Vagina (tissue), 2 donors: Measurements from ENCODE around the gene ITGA11.
A peak's percentile ranks its signal among the peaks of the same experiment; 100 is the strongest.

ENCODE experiments used
- CTCF ChIP-seq, 3 experiments: fragments of 450-650 bp in 2 of 3; fragments of 200-600 bp in 1 of 3; sonication (generic) in 1 of 3; IDR thresholded peaks; one replicate each; pipeline ENCODE4 v1.5.1; 2017 to 2019; ENCODE audit warnings: antibody characterized with exemption in 3 of 3, mild to moderate bottlenecking in 2 of 3, moderate library complexity in 2 of 3
- POLR2A ChIP-seq, 2 donors: fragments of 450-650 bp; IDR thresholded peaks; one replicate each; pipeline ENCODE4 v1.6.1; 2017; ENCODE audit warnings: antibody characterized with exemption in 2 of 2, mild to moderate bottlenecking in 2 of 2, moderate library complexity in 2 of 2
- POLR2AphosphoS5 ChIP-seq, 2 donors: sonication (generic); formaldehyde crosslinking; IDR thresholded peaks; one replicate each; pipeline ENCODE4 v1.9.0; 2017; ENCODE audit warnings: antibody characterized with exemption in 2 of 2, mild to moderate bottlenecking in 2 of 2, low read depth in 1 of 2; ENCODE audit not compliant: insufficient read depth in 1 of 2

GRCh38 chr15:68383161-68384074 is 48.5 kb downstream of the ITGA11 start:
- TF ChIP-seq CTCF (IDR thresholded peaks at IDR 0.05) (peak; percentile 13 to 69 (median 50)), POLR2A (IDR thresholded peaks at IDR 0.05) (no peak), POLR2AphosphoS5 (IDR thresholded peaks at IDR 0.05; ENCODE audit: insufficient read depth in 1 of 2, low read depth in 1 of 2) (no peak)
